ENCODE results near the gene KDM5B.

The KDM5B gene

DNA sequence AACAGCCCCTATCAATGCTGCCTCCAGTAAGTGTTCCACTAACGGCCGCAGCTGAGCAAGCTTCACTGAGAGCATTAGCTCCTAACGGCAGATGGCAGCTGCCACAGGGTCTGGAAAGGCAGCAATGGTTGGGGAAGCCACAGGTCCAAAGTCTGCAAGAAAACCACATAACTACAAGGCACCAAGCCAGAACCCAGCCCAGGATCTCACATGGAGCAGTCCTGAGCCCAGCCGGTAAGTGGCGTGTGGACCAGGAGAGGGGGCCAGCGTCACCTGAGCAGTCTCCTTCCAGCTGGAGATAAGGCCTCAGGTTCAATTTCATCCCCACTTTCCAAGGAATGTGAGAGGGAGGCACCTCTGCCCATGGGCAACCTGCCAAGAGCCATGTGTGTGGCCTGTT lies 111.2 kb downstream of the KDM5B start:
- Histone ChIP-seq H3K27me3 (ENCODE audit: insufficient read depth, low read depth) (peaks cover 58% of the 10 kb centered on the region; the same call in 1 of the 2 replicates), H3K9ac (no peak overlapping the region), H3K4me1 (ENCODE audit: low read depth, poor library complexity, severe bottlenecking) (no peaks in the 10 kb centered on the region), H2AFZ (ENCODE audit: low read depth) (no peak overlapping the region), H3K27ac (no peak overlapping the region), H3K79me2 (ENCODE audit: insufficient read depth, low read depth) (no peaks in the 10 kb centered on the region), H4K20me1 (ENCODE audit: insufficient read depth) (no peaks in the 10 kb centered on the region), H3K4me3 (IDR thresholded peaks at IDR 0.05; ENCODE audit: insufficient read depth, low read depth, low read length) (no peak overlapping the region), H3K36me3 (ENCODE audit: insufficient read depth) (no peaks in the 10 kb centered on the region), H3K4me2 (no peak overlapping the region)
- TF ChIP-seq, protein P1, sequence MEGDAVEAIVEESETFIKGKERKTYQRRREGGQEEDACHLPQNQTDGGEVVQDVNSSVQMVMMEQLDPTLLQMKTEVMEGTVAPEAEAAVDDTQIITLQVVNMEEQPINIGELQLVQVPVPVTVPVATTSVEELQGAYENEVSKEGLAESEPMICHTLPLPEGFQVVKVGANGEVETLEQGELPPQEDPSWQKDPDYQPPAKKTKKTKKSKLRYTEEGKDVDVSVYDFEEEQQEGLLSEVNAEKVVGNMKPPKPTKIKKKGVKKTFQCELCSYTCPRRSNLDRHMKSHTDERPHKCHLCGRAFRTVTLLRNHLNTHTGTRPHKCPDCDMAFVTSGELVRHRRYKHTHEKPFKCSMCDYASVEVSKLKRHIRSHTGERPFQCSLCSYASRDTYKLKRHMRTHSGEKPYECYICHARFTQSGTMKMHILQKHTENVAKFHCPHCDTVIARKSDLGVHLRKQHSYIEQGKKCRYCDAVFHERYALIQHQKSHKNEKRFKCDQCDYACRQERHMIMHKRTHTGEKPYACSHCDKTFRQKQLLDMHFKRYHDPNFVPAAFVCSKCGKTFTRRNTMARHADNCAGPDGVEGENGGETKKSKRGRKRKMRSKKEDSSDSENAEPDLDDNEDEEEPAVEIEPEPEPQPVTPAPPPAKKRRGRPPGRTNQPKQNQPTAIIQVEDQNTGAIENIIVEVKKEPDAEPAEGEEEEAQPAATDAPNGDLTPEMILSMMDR (conservative IDR thresholded peaks at IDR 0.05; ENCODE audit: low read depth, low read length): no peak

DNA sequence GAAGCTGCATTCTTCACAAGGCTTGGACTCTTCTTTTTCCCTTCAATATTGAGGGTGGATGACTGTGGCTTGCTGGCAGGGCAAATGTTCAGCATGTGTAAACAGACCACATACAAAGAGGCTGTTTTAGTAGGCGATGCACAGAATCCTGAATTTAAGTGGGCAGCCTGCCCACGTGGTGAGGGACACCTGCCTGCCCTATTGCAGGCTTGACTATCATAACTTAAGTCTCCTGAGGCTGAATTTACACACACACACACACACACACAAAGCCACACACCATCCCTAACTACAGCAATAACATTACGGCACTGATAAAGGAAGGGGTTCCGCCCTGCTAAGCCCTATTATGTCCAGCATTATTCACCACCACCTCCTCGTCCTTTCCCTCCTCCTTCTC lies 113.9 kb downstream of the KDM5B start:
- Histone ChIP-seq H4K20me1 (ENCODE audit: insufficient read depth) (no peaks in the 10 kb centered on the region), H3K4me2 (no peak overlapping the region), H3K36me3 (ENCODE audit: insufficient read depth) (no peaks in the 10 kb centered on the region), H3K27ac (no peak overlapping the region), H2AFZ (ENCODE audit: low read depth) (no peak overlapping the region), H3K79me2 (ENCODE audit: insufficient read depth, low read depth) (no peaks in the 10 kb centered on the region), H3K27me3 (ENCODE audit: insufficient read depth, low read depth) (peaks cover 66% of the 10 kb centered on the region; the same call in 1 of the 2 replicates), H3K4me3 (IDR thresholded peaks at IDR 0.05; ENCODE audit: insufficient read depth, low read depth, low read length) (no peak overlapping the region), H3K9ac (no peak overlapping the region), H3K4me1 (ENCODE audit: low read depth, poor library complexity, severe bottlenecking) (no peaks in the 10 kb centered on the region)
- TF ChIP-seq, protein P1 (conservative IDR thresholded peaks at IDR 0.05; ENCODE audit: low read depth, low read length): no peak

DNA sequence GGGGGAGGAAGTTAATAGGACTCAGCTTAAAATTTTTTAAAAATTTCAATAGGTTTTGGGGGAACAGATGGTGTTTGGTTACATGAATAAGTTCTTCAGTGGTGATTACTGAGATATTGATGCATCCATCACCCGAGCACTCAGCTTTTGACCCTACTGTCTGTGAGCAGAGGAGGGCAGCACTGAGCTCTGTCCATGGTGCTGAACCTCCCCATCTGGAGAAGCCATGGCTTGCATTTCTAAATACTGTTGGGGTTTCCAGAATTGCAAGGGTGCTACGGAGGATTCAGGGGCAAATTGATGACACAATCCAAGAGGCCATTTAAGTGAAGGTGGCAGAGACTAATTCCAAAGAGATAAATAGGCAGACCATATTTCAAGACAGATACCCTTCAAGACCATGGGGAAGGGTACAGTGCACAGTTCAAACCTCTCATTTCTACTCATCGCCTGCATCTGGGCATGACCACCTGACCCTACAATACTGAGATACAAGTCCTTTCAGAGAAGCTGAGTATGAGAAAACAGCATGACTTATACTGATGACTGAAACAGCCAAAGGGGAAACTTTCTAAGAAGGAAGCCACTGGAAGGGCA lies 115.2 kb downstream of the KDM5B start:
- Histone ChIP-seq H3K79me2 (ENCODE audit: insufficient read depth, low read depth) (no peaks in the 10 kb centered on the region), H2AFZ (ENCODE audit: low read depth) (no peak overlapping the region), H4K20me1 (ENCODE audit: insufficient read depth) (no peaks in the 10 kb centered on the region), H3K4me2 (no peak overlapping the region), H3K4me1 (ENCODE audit: low read depth, poor library complexity, severe bottlenecking) (no peaks in the 10 kb centered on the region), H3K27ac (no peak overlapping the region), H3K36me3 (ENCODE audit: insufficient read depth) (no peaks in the 10 kb centered on the region), H3K9ac (no peak overlapping the region), H3K4me3 (IDR thresholded peaks at IDR 0.05; ENCODE audit: insufficient read depth, low read depth, low read length) (no peak overlapping the region), H3K27me3 (ENCODE audit: insufficient read depth, low read depth) (peaks cover 78% of the 10 kb centered on the region)
- TF ChIP-seq, protein P1 (conservative IDR thresholded peaks at IDR 0.05; ENCODE audit: low read depth, low read length): 0 out of 2 replicates have a peak, but pooled peaks have one; percentile 19

DNA sequence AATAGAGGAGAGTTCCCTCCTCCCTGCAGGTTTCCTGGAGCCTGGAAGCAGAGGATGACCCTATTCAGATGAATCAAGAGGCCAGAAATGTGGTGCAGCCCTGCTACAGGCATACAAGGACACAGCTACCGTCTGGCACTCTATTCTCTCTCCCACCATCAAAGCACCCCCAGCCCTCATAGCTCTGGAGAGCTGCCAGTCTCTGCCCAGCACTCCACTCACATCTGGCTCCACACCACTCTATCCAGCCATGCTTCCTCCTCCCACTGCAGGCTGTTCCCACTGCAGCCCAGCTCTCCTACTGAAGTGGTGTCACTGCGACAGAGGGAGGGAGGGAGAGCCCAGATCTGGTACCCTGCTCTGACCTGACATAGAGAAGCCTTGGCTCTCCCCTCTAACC lies 116.4 kb downstream of the KDM5B start:
- TF ChIP-seq, protein P1 (conservative IDR thresholded peaks at IDR 0.05; ENCODE audit: low read depth, low read length): no peak
- Histone ChIP-seq H3K9ac (no peak overlapping the region), H3K4me3 (IDR thresholded peaks at IDR 0.05; ENCODE audit: insufficient read depth, low read depth, low read length) (no peak overlapping the region), H3K36me3 (ENCODE audit: insufficient read depth) (no peaks in the 10 kb centered on the region), H3K27me3 (ENCODE audit: insufficient read depth, low read depth) (peaks cover 86% of the 10 kb centered on the region), H2AFZ (ENCODE audit: low read depth) (no peak overlapping the region), H3K27ac (no peak overlapping the region), H3K4me1 (ENCODE audit: low read depth, poor library complexity, severe bottlenecking) (no peaks in the 10 kb centered on the region), H4K20me1 (ENCODE audit: insufficient read depth) (no peaks in the 10 kb centered on the region), H3K79me2 (ENCODE audit: insufficient read depth, low read depth) (no peaks in the 10 kb centered on the region), H3K4me2 (no peak overlapping the region)

All from KMS-11 (cell line).